22Rv1 (cell line): Measurements from ENCODE around the gene NDUFB7.
"Not testable (repeated sequence)": the region's sequence is repeated elsewhere in the genome, so short reads cannot be mapped to it uniquely, and the experiment has no call there.

Experiments used
- ZFX ChIP-seq: fragments of 450-650 bp; IDR thresholded peaks from 2 replicates; pipeline ENCODE4 v1.6.1; 2017; ENCODE audit warnings: antibody characterized with exemption, borderline replicate concordance
- TF ChIP-seq, protein P1 (sequence below): fragments of 450-650 bp; IDR thresholded peaks from 2 replicates; pipeline ENCODE4 v1.5.1; 2017; ENCODE audit warnings: mild to moderate bottlenecking

- TF ChIP-seq, protein P1, sequence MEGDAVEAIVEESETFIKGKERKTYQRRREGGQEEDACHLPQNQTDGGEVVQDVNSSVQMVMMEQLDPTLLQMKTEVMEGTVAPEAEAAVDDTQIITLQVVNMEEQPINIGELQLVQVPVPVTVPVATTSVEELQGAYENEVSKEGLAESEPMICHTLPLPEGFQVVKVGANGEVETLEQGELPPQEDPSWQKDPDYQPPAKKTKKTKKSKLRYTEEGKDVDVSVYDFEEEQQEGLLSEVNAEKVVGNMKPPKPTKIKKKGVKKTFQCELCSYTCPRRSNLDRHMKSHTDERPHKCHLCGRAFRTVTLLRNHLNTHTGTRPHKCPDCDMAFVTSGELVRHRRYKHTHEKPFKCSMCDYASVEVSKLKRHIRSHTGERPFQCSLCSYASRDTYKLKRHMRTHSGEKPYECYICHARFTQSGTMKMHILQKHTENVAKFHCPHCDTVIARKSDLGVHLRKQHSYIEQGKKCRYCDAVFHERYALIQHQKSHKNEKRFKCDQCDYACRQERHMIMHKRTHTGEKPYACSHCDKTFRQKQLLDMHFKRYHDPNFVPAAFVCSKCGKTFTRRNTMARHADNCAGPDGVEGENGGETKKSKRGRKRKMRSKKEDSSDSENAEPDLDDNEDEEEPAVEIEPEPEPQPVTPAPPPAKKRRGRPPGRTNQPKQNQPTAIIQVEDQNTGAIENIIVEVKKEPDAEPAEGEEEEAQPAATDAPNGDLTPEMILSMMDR = not testable (repeated sequence)
- TF ChIP-seq ZFX = not testable (repeated sequence)
Measured at GRCh38 chr19:14584372-14584771, 12.5 kb upstream of the NDUFB7 start.
